GM18511 (cell line): ENCODE measurements around the gene PTEN.

Source experiments
- ATAC-seq: cut with Tn5 transposase; IDR thresholded peaks from one replicate; pipeline ENCODE4 v1.9.1; 2021; ENCODE audit warnings: mild to moderate bottlenecking, moderate library complexity; ENCODE audit not compliant: unreplicated experiment

Gene PTEN

GRCh38 chr10:87915989-87916388, 52.6 kb downstream of the PTEN start:
- no peak for ATAC-seq

DNA sequence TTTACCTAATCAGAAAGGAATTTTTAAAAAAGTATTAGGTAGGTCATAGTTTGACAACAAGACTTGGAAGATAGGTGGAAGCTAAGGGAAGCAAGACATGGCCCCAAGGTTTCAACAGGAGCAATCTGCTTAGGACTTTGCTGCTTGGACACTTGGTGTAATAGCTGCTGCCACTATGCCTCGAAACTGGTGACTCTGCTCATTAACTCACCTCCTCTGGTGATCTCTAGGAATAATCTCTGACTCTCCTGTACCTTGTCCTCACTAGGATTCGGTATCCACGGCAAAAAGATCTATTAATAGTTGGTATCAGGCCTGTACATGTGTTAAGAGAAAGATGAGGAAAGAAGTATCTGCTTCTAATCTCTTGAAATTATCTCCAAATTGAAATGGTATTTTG, 53.1 kb downstream of the PTEN start:
- no peak for ATAC-seq

GRCh38 chr10:87918254-87918859, 54.9 kb downstream of the PTEN start:
- no peak for ATAC-seq

DNA sequence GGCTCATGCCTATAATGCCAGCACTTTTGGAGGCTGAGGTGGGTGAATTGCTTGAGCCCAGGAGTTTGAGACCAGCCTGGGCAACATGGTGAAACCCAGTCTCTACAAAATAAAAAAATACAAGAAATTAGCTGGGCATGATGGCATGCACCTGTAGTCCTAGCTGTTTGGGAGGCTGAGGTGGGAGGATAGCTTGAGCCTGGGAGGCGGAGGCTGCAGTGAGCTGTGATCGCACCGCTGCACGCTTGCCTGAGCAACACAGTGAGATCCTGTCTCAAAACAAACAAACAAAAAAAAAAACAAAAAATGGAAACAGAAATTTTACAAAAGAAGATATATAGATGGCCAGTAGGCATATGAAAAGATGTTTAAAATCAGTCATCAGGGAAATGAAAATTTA, 57.1 kb downstream of the PTEN start:
- ATAC-seq: no peak

- no peak for ATAC-seq
These were observed 58.7 kb downstream of the PTEN start for GRCh38 chr10:87921931-87922688.

GRCh38 chr10:87923233-87923632, 59.8 kb downstream of the PTEN start:
- no peak for ATAC-seq

- ATAC-seq: no peak
These were observed 62.1 kb downstream of the PTEN start for GRCh38 chr10:87925570-87925969.

DNA sequence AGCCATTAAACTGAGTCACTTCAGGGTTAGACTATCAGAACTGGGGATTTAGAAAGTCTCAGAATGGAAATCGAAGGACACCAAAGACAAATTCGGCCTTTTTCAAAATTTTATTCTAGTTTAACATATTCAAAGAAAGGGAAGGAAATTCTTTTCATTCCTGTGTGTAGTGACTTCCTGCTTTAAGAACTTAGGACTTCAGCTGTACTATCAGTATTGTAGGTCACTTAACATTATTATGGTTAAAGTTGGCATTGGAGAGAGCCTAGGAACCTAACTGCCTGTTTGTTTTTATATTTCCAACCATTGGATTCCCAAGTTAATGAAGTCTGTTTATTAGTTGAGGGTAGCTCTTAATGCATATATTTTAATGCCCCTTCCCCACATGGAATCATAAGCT, 63.7 kb downstream of the PTEN start:
- no peak for ATAC-seq

DNA sequence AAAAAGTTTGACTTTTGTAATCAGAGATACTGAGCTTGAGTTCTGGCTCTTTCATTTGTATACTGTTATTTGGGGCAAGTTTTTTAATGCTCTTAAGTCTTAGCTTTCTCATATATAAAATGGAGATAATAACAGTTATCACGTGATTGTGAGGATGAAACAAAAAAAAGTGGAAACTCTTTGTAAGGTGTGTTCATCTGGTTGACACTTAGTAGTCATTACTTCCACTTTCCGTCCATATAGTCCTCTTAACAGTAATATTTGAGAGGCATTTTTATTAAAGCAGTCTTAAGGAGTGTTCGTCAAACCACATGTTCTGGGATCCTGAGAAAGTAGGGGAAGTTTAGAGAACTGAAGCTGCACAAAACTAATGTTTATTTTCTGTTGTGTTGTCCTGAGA, 65.6 kb downstream of the PTEN start:
- ATAC-seq: no peak

GRCh38 chr10:87930141-87930540, 66.7 kb downstream of the PTEN start:
- no peak for ATAC-seq

DNA sequence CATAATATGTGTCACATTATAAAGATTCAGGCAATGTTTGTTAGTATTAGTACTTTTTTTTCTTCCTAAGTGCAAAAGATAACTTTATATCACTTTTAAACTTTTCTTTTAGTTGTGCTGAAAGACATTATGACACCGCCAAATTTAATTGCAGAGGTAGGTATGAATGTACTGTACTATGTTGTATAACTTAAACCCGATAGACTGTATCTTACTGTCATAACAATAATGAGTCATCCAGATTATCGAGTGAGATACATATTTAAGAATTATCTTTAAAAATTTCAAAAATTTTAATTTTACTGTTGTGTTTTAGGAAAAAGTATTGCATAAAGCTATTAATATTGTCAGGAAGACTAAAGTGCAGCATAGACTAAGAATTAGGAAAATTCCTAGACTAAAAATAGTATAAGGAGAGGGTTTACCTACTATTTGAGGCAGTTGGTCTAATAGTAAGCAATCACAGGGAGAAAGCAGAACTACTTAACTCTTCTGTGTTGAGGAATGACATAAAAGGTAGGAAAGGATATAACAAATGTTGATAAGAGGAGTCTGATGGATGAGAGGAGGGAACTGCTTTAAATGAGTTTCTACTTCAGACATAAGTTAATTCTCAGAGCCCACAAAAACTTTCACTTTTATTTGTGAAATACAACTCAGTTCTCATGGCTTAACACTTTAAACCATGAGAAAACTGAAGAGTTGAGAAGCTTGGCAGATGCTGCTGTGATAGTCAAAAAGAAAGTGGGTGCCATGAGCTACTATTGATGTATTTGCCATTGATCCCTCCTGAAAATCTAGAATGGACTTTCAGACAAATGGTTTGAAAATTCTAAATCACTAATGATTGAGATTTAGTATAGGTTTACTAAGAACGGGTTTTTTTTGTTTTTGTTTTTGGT, 67.8 kb downstream of the PTEN start:
- ATAC-seq: peak; percentile 65

- ATAC-seq: no peak
These were observed 68.4 kb downstream of the PTEN start for GRCh38 chr10:87931836-87932230.

- no peak for ATAC-seq
These were observed 72.1 kb downstream of the PTEN start for GRCh38 chr10:87935290-87936141.

GRCh38 chr10:87940210-87940609, 76.8 kb downstream of the PTEN start:
- no peak for ATAC-seq

- no peak for ATAC-seq
These were observed 79.6 kb downstream of the PTEN start for GRCh38 chr10:87942884-87943527.

- ATAC-seq: no peak
These were observed 82.6 kb downstream of the PTEN start for GRCh38 chr10:87945984-87946383.

DNA sequence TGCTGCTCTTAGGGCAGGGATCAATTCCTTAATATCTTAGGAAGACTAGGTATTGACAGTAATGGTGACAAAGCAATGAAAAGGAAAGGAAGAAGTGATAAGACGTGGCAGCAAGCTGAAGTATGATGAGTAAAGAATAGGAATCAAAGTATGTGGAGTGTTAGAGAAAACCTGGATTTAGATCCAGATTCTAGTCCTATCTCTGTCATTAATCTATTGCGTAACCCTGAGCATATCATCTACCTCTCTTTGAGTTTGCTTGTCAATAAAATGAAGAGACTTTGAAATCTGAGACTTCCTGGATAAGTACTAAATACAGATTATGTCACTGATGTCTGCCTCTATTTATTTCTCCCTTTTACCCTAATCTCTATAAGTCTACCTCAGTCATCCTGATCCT, 89.2 kb downstream of the PTEN start:
- ATAC-seq: no peak

GRCh38 chr10:87956055-87956454, 92.6 kb downstream of the PTEN start:
- ATAC-seq: no peak

DNA sequence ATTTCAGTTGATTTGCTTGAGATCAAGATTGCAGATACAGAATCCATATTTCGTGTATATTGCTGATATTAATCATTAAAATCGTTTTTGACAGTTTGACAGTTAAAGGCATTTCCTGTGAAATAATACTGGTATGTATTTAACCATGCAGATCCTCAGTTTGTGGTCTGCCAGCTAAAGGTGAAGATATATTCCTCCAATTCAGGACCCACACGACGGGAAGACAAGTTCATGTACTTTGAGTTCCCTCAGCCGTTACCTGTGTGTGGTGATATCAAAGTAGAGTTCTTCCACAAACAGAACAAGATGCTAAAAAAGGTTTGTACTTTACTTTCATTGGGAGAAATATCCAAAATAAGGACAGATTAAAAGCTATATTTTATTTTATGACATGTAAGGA, 94.3 kb downstream of the PTEN start:
- no peak for ATAC-seq

GRCh38 chr10:87960230-87960629, 96.8 kb downstream of the PTEN start:
- ATAC-seq: no peak
